Stimulated activated CD4-positive, alpha-beta T cell treated with anti-CD3 and anti-CD28 coated beads, TNF-alpha, amount 100 ng/mL, for 4 hours (primary cell): ENCODE data around the gene OPA1.
"Not testable (repeated sequence)": the region's sequence is repeated elsewhere in the genome, so short reads cannot be mapped to it uniquely, and the experiment has no call there.

Experiments
- DNase-seq, 3 experiments: peaks; one replicate each; pipeline ENCODE4 v3.0.0-alpha.2; 2020; ENCODE audit warnings: low read depth in 3 of 3

The OPA1 gene

DNA sequence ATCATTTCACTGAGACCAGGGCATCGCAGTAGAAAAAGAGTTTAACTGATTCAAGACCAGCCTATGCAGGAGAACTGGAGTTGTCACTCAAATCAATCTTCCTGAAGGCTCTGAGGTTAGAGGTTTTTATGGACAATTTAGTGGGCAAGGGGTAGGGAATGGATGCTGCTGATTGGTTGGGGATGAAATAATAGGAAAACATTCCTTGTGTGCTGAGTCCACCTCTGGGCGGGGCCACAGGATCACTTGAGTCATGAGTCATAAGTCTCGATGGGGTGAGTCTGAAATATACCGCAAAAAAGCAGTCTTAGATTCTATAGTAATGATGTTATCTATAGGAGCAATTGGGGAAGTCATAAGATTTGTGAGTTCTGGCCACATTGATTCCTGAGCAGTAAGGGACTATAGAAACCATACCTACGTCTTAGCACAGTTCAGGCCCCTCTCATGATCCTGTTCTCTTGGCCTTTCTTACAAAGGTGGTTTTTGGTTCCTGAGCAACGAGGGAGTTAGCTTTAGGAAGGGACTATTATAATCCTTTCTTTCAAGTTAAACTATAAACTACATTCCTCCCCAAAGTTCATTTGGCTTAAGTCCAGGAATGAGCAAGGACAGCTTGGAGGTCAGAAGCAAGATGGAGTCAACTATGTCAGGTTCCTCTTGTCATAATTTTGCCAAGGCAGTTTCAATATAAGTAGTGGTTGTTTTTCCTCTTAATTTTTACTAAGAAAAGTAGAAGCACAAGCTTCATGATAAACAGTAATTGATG is 2.7 kb upstream of the OPA1 start:
- no peak for DNase-seq

DNA sequence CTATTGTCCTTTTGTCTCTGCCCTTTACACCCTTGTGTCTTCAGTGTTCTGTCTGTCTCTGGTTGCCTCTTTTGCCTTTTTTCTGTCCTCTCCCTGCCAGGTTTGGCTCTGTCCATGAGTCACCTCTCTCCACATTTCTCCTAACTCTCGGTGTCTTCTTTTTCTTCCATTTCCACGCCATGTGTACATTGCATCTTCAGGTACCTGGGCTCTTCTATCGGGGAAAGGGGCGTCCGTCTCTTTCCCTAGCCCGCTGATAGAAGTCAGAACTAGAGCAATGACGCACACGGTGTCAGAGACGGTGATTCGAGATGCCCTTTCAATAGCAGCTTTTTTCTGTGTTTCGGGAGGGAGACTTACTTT is 641 bp downstream of the OPA1 start:
- DNase-seq: peak in 1 of 3 experiments; percentile 9

DNA sequence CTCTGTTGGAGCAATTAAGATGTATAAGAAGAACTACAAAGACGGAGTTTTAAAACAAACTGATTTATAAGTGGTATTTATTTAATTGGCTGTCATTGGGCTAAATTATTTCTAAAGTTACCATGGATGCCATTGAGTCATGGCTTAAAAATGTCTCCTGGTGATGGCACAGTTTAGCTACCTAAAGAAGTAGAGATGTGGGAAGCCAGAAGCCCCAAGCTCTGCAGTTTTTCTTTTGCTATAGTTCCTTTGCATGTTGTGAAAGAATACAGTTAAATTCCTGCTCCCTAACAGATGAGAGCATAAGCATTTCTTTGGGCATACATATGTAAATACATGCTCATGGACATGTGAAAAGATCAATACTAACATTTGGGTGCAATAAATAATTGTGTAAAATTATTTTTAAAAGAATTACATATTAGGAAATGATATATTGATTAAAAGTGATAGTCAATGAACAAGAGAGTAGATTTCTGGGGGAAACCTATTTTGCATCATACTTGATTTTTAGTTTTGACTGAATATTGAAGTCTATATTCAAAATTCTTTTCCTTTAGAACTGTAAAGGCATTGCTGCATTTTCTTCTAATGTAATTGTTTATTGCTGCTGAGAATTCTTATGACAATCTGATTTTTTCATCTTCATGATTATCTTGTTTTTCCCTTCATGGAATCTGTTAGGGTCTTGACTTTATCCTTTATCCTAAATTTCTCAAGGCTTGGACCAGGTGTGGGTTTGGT is 2.1 kb downstream of the OPA1 start:
- no peak for DNase-seq

DNA sequence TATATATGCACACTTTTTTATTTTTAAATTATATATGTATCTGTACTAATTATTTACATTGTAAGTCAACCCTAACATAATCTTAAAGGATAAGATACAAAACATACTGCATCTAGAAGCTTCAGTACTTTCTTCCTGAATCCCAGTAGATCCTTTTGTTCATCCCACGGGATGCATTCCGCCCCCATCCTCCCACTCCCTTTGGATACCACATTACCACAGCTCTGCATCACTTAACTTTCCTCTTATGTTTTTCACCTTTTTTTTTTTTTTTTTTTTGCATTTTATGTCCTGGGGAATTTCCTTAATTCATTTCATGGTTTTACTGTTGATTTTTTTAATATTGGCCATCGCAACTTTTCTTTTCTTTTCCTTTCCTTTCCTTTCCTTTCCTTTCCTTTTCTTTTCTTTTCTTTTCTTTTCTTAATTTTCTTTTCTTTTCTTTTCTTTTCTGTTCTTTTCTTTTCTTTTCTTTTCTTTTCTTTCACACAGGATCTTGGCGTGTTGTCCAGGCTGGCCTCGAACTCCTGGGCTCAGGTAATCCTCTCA is 3.0 kb downstream of the OPA1 start:
- no peak for DNase-seq

DNA sequence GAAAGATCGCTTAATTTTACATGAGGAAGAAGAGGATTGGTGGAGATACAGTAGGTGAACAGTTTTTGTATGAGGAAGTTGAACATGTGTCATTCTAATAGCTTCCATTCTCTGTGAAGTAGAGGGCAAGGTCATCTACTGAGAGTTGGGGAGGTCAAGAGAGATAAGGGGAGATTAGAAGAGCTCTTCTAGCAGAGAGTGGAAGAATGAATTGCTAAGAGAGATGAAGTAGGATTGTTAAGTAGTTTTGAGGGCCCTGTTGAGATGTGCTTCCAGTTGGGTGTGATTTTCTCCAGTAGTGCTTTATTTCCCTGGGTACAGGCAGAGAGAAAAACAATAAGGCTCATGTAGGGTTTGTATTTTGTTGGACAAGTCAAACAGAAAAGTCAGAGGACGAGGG is 5.2 kb downstream of the OPA1 start:
- no peak for DNase-seq

DNA sequence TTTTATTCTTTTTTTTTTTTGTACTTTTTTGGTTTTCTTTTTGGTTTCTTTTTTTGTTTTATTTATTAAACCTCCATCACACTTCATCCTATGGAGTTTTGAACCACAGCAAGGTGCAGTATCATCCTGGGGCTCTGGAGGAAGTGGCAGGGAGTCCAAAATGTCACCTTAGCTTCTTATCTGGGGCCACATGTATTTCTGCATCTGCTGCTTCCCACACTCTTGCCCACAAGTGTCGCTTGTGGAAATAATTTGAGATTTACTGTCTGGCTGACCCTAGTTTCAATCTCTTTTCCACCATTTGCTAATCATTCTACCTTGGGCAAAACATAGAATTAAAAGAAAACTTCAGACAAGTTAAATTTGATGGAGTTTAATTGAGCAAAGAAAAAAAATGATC is 6.4 kb downstream of the OPA1 start:
- DNase-seq: no peak

DNA sequence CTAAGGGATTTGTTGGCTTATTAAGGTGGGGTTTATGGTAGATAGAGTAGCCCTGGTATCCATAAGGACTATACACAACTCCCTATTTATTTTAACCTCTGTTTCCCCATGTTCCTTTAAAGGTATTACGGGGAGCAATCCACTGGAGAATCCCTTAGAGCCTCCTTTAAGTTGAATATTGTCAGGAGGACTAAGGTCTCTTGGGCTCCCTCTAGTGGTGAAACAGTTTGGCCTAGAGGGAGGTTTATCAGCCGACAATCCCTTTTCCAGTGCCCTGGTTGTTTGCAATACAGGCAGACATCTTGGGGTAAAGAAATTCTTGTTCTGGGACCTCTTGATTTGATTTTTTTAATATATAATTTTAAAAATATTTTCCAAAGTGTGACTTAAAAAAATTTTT is 12.9 kb downstream of the OPA1 start:
- DNase-seq: peak in 2 of 3 experiments; percentile 14 to 37

DNA sequence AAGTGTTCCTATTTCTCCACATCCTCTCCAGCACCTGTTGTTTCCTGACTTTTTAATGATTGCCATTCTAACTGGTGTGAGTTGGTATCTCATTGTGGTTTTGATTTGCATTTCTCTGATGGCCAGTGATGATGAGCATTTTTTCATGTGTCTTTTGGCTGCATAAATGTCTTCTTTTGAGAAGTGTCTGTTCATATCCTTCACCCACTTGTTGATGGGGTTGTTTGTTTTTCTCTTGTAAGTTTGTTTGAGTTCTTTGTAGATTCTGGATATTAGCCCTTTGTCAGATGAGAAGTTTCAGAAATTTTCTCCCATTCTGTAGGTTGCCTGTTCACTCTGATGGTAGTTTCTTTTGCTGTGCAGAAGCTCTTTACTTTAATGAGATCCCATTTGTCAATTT is 13.9 kb downstream of the OPA1 start:
- DNase-seq: not testable (repeated sequence)

DNA sequence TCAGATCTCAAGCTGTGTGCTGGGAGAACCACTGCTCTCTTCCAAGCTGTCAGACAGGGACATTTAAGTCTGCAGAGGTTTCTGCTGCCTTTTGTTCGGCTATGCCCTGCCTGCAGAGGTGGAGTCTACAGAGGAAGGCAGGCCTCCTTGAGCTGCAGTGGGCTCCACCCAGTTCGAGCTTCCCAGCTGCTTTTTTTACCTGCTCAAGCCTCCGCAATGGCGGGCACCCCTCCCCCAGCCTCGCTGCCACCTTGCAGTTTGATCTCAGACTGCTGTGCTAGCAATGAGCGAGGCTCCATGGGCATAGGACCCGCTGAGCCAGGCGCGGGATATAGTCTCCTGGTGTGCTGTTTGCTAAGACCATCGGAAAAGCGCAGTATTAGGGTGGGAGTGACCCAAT is 17.5 kb downstream of the OPA1 start:
- not testable (repeated sequence) for DNase-seq

DNA sequence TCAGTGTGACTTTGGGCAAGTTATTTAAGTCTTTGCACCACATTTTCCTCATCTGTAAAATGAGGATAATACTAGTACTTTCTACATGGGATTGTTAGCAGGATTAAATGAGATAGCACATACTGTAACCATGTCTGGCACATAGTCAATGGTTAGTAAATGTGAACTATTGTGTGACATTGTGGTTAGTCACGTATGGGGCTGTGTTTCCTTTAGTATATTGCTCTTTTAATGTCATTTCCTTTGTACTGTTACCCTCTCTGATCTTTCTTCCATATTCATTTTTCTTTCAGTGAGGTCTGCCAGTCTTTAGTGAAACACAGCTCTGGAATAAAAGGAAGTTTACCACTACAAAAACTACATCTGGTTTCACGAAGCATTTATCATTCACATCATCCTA is 21.4 kb downstream of the OPA1 start:
- DNase-seq: no peak

DNA sequence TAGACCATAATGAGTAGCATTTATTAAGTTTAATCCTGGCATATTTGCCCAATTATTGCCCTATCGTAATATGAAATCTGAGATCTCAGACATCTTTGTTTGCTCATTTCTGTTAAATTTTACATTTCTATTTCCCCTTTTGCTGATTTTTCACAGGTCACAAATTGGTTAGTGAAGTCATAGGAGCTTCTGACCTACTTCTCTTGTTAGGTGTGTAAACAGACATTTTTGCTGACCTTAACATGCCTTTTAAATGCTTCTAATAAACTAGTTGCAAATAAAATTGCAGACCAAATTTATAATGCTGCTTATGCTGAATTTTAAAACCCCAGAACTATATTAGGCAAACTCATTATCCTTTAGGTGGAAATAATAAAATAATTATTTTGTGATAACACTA is 24.6 kb downstream of the OPA1 start:
- no peak for DNase-seq

DNA sequence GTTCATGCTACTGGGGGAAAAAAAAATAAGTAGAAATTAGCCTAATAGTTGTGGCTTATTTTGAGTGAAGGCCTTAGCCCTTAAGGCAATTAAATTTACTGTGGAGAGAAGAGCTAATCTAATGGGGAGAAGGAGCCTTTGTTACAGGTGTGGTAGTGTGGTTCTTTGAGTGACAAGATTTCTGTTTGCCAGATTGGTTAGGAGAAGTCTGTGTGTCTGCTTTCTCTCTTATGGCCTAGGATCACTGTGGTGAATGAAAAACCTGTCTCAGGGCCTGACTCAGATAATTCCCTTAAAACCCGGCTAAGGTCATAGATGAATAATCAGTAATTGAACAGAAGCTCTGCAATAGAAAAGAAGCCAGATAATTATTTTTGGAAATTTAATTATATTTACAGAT is 27.0 kb downstream of the OPA1 start:
- no peak for DNase-seq

DNA sequence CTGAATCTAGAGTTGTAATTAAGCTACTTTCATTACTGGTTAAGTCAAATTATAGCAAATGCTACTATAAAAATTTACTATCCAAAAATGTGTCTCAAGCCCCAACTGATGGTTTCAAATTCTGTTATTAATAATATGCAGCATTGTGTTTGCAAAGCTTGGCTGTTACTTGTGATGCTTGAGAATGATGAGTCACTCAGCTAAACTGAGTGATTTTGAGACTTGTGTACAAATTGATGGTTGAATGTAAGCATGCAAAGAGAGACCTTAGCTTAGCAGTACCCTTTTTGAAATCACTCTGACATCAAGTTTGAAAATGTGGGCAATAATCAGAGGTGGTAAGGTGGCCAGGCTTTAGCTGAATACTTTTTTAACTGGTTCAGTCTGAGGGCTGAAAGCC is 27.6 kb downstream of the OPA1 start:
- no peak for DNase-seq

DNA sequence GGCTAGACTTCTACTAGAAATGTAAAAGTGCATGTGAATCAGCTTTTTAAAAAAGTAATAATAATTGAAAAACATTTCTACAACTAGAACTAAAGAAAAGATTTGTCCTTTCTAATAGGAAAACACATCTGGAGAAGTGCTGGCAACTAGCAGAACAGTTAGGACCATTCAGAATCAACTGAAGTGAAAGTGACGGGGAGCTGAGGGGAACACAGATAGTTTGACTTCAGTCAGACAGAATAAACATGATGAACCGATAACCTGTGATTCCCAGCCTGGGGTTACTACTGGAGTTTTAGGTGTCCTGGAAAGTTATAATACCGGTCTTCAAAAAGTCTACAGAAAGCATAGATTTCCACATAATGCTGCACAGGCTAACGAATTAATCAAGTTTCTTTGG is 28.1 kb downstream of the OPA1 start:
- DNase-seq: no peak

DNA sequence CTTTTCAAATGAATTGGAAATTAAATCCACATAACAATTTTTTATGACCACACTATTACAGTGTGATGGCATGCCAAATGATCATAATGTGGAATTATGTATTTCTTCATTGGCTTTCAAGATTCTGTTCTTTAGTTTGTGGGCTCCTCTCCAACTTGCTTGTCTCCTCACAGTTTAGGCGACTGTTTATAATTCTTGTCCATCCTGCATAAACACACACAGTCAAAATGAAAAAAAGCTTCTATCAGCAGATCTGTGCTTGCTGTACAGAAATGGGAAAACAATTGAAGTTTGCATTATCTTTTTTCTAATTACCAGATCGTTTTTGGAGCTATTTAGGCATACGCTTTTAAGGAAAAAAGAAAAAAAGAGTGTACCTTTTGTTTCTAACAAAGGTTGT is 37.0 kb downstream of the OPA1 start:
- DNase-seq: no peak

DNA sequence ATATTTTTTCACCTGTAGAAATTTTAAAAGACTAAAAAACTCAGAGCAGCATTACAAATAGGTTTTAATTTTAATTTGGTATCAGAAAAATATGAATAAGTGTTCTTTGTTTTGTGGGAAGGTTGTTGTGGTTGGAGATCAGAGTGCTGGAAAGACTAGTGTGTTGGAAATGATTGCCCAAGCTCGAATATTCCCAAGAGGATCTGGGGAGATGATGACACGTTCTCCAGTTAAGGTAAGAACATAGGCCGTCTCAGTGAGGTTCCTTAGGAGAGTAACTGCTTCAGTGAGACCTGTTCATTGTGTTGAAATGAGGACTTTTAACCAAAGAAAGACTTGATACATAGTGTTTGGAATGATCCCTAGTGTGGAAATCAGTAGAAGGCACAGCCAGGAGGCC is 44.8 kb downstream of the OPA1 start:
- no peak for DNase-seq

DNA sequence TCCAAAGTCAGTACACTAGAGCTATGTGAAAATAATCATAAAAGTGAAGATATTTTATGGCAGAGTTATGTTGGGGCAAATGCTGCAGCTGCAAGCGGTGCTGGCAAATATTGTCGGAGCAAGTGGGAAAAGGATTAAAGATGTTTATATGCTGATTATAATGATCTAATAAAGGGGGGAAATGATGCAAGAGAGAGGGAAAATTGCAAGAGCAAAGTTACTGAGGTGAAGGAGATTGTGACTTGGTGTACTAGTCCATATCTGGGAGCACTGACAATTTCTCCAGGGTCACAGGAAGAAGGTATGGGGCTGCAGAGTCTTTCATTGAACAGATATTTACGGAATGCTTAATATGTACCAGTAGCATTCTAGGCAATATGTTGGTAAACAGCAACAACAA is 45.8 kb downstream of the OPA1 start:
- no peak for DNase-seq

DNA sequence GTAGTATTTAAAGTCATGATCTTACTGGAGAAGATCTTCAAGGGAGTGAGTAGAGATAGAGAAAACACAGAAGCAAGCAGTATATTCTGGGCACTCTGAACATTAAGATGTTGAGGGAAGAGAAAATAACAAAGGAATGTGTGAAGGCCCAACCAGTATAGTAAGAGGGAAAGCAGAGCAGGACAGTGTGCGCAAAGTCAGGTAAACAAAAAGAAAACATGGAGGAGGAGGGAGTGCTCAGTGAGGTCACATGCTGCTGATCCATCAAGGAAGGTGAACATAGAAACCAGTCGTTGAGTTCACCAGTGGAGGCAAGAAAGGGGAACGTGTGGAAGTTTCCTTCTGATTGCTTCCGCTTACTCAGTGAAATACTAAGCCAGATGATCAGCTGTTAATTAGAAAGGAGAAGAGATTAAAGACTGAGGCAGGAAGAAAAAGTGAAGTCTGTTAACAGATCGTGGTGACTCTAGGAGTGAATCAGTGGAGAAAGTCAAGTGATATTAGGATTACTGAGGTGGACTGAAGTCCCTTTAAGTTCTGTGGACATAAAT is 47.2 kb downstream of the OPA1 start:
- DNase-seq: no peak

DNA sequence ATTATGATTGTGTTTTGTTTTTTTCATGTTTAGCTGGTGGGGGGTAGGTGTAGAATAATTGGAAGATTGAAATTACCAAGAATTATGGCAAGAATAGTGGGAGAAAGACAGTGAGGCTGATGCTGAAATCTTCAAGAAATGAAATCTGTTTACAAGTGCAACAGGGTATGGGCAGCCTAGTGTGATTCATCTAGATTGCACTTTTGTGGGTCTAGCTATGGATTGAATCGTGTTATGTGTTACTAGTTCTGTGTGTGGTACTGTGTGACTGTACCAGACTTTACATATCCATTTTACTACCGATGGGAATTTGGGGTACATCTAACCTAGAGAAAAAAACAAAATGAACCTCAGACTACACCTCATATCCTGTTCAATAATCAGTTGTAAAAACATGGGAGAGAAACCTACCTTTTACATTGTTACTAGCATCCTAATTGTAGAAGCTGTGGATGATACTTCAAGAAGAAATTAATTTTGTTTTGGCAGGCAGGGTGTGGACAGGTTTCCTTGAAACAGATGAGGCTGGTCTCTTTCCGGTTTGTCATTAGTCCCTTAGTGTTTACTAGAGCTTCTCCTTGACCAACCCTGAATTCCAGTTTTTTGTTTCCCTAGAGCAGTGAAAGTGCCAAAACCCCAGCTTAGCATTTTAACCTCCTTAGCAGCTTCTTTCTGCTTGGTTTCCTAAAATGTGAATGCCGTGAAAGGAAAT is 47.9 kb downstream of the OPA1 start:
- no peak for DNase-seq

DNA sequence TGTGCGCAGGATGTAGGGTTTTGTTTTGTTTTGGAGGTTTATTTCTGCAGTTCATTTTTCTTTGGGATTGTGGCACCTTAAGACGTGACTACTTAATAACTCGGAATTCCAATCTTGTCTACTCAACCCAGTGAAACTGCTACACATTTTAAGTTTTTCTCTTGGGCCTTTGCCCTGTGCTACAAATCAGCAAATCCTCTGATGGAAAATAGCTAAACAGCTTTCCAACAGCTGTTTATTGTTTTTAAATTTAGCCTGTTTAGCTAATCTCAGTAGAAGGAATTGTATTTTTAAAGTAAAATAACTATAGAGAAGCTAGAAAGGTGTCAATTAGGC is 48.4 kb downstream of the OPA1 start:
- no peak for DNase-seq

DNA sequence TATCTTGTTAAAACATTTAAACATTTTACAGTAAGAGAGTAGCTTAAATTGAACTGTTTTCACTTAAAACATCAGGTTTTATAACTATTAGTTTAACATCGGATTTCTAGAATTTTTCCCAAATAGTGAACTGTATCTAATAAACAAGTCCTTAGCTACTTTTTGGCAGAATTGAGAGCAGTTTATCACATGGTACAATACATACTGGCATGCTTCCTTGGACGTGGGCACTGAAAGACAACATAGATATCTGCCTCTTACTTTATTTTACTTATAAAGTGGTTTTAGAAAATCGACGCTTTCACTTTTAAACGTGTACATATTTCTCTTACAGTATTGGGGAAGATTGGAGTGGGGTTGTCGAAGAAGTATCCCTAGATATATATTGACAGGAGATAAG is 52.8 kb downstream of the OPA1 start:
- DNase-seq: no peak

DNA sequence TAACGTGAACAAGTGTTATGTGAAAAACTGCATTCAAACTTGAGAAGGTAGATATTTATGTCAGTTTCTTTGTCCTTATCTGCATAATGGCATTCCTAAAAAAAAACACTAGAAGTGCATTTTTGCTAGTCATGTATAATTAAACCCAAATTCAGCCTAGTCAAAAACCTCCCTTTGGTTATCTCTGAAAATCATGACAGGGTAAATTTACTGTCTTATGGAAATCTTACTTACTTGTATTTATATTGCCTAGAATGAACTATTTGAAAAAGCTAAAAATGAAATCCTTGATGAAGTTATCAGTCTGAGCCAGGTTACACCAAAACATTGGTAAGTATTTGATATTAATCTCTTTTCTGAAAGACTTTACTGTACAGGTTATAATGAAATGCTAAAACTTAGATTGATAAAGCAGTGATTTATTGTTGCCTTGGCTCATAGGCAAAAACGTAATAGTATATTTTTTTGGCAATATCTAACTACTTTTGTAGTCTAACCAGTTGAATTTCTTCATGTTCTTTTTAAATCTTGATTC is 55.6 kb downstream of the OPA1 start:
- no peak for DNase-seq
